ENCODE measurements around the gene S100B.
"Not testable (repeated sequence)": the region's sequence is repeated elsewhere in the genome, so short reads cannot be mapped to it uniquely, and the experiment has no call there.

S100B gene

GRCh38 chr21:46596201-46596600, 8.7 kb downstream of the S100B start:
- no peak for ATAC-seq (ENCODE audit: insufficient read depth, low read depth)
- no peak for DNase-seq
- H2AFZ ChIP-seq (ENCODE audit: low read depth, low read length) = no peak overlapping the region
- no peak overlapping the region for H3K27ac ChIP-seq (ENCODE audit: low read length)
- H3K9ac ChIP-seq (ENCODE audit: low read depth, low read length) = no peak overlapping the region
- peaks cover 26% of the 10 kb centered on the region for H3K9me3 ChIP-seq (ENCODE audit: insufficient read depth, low read length, severe bottlenecking)
- no peaks in the 10 kb centered on the region for H3K36me3 ChIP-seq (ENCODE audit: insufficient read depth, low read length)
- no peaks in the 10 kb centered on the region for H3K79me2 ChIP-seq (ENCODE audit: insufficient read depth, low read length)
- no peaks in the 10 kb centered on the region for H3K27me3 ChIP-seq (ENCODE audit: insufficient read depth, low read length, poor library complexity)
- TF ChIP-seq EZH2 (IDR thresholded peaks at IDR 0.05; ENCODE audit: borderline replicate concordance, low read depth, low read length, severe bottlenecking) (no peak), CTCF (IDR thresholded peaks at IDR 0.05; ENCODE audit: borderline replicate concordance, extremely low read depth, low read length, poor library complexity, severe bottlenecking) (no peak)
- H4K20me1 ChIP-seq (ENCODE audit: insufficient read depth, low read length) = no peaks in the 10 kb centered on the region
- H3K4me1 ChIP-seq (ENCODE audit: insufficient read depth, low read length) = no peaks in the 10 kb centered on the region
- no peak overlapping the region for H3K4me3 ChIP-seq (ENCODE audit: low read depth in 1 of 2, low read length in 2 of 2)
- no peak overlapping the region for H3K4me2 ChIP-seq (ENCODE audit: insufficient read depth, low read length)

DNA sequence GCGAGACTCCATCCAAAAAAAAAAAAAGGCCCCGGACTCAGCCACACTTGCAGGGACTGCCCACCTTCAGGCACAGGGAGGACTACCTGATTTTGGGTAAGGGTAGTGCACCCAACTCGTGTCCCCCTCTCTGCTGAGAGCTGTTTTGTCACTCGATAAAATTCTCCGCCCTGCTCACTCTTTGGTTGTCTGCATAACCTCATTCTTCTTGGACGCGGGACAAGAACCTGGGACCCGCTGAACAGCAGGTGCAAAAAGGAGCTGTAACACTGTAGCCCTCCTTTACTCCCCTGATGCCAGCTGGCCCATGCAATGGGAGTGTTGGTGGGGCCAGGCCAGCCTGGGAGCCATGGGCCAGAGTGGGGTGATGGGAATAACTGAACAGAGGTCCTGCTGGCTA, 10.6 kb downstream of the S100B start:
- no peak overlapping the region for H3K4me3 ChIP-seq (ENCODE audit: low read depth in 1 of 2, low read length in 2 of 2)
- H3K4me2 ChIP-seq (ENCODE audit: insufficient read depth, low read length) = no peak overlapping the region
- H3K4me1 ChIP-seq (ENCODE audit: insufficient read depth, low read length) = no peaks in the 10 kb centered on the region
- no peaks in the 10 kb centered on the region for H3K36me3 ChIP-seq (ENCODE audit: insufficient read depth, low read length)
- no peak for TF ChIP-seq EZH2 (IDR thresholded peaks at IDR 0.05; ENCODE audit: borderline replicate concordance, low read depth, low read length, severe bottlenecking)
- H4K20me1 ChIP-seq (ENCODE audit: insufficient read depth, low read length) = no peaks in the 10 kb centered on the region
- no peak for ATAC-seq (ENCODE audit: insufficient read depth, low read depth)
- H3K9me3 ChIP-seq (ENCODE audit: insufficient read depth, low read length, severe bottlenecking) = peaks cover 26% of the 10 kb centered on the region
- H2AFZ ChIP-seq (ENCODE audit: low read depth, low read length) = no peak overlapping the region
- peak; percentile 35 for DNase-seq
- H3K79me2 ChIP-seq (ENCODE audit: insufficient read depth, low read length) = no peaks in the 10 kb centered on the region
- H3K27ac ChIP-seq (ENCODE audit: low read length) = no peak overlapping the region
- no peak overlapping the region for H3K9ac ChIP-seq (ENCODE audit: low read depth, low read length)
- H3K27me3 ChIP-seq (ENCODE audit: insufficient read depth, low read length, poor library complexity) = no peaks in the 10 kb centered on the region

DNA sequence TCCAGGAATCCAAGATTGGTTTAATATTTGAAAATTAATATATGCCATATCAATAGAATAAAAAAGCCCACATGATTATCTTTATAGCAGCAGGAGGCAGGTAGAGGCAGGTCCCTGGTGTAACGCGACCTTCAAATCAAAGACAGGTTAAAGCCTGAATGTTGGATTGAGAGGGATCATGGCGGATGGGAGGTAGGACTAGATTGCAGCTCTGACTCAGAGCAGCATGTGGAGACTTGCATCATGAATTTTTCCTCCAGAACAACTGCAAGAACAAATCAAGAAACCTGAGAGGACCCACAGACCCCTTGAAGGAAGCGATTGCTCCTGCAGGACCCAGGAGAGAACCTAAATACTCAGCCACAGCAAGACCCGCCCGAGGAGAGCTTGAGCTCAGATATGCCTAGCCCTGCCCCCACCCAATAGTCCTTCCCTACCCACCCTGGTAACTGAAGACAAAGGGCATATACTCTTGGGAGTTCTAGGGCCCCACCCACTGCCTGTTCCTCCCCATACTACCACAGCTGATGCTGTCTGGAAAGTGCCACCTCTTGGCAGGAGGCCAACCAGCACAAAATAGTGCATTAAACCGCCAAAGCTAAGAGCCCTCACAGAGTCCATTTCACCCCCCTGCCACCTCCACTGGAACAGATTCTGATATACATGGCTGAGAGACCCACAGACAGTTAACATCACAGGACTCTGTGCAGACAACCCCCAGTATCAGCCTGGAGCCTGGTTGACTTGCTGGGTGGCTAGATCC, 19.5 kb downstream of the S100B start:
- no peak overlapping the region for H3K4me3 ChIP-seq (ENCODE audit: low read depth in 1 of 2, low read length in 2 of 2)
- H3K4me2 ChIP-seq (ENCODE audit: insufficient read depth, low read length) = peak overlapping the region; percentile 46; the same call in 1 of the 2 replicates
- TF ChIP-seq CTCF (IDR thresholded peaks at IDR 0.05; ENCODE audit: borderline replicate concordance, extremely low read depth, low read length, poor library complexity, severe bottlenecking) = peak; percentile 13
- no peak for TF ChIP-seq EZH2 (IDR thresholded peaks at IDR 0.05; ENCODE audit: borderline replicate concordance, low read depth, low read length, severe bottlenecking)
- no peaks in the 10 kb centered on the region for H3K27me3 ChIP-seq (ENCODE audit: insufficient read depth, low read length, poor library complexity)
- peaks cover 7% of the 10 kb centered on the region; the same call in 1 of the 2 replicates for H3K36me3 ChIP-seq (ENCODE audit: insufficient read depth, low read length)
- no peak overlapping the region for H2AFZ ChIP-seq (ENCODE audit: low read depth, low read length)
- peaks cover 6% of the 10 kb centered on the region for H3K9me3 ChIP-seq (ENCODE audit: insufficient read depth, low read length, severe bottlenecking)
- H4K20me1 ChIP-seq (ENCODE audit: insufficient read depth, low read length) = no peaks in the 10 kb centered on the region
- no peak overlapping the region for H3K9ac ChIP-seq (ENCODE audit: low read depth, low read length)
- peaks cover 16% of the 10 kb centered on the region for H3K4me1 ChIP-seq (ENCODE audit: insufficient read depth, low read length)
- DNase-seq (peak; percentile 70), ATAC-seq (ENCODE audit: insufficient read depth, low read depth) (peak; percentile 66)
- peak overlapping the region; percentile 34; the same call in 1 of the 2 replicates for H3K27ac ChIP-seq (ENCODE audit: low read length)
- H3K79me2 ChIP-seq (ENCODE audit: insufficient read depth, low read length) = no peaks in the 10 kb centered on the region

- no peak overlapping the region for H3K27ac ChIP-seq (ENCODE audit: low read length)
- no peak overlapping the region for H3K4me3 ChIP-seq (ENCODE audit: low read depth in 1 of 2, low read length in 2 of 2)
- no peak overlapping the region for H3K9ac ChIP-seq (ENCODE audit: low read depth, low read length)
- ATAC-seq (ENCODE audit: insufficient read depth, low read depth) (no peak), DNase-seq (no peak)
- no peak overlapping the region for H2AFZ ChIP-seq (ENCODE audit: low read depth, low read length)
- H3K4me2 ChIP-seq (ENCODE audit: insufficient read depth, low read length) = no peak overlapping the region
- no peaks in the 10 kb centered on the region for H3K79me2 ChIP-seq (ENCODE audit: insufficient read depth, low read length)
- no peaks in the 10 kb centered on the region for H4K20me1 ChIP-seq (ENCODE audit: insufficient read depth, low read length)
- no peaks in the 10 kb centered on the region for H3K27me3 ChIP-seq (ENCODE audit: insufficient read depth, low read length, poor library complexity)
- no peak for TF ChIP-seq EZH2 (IDR thresholded peaks at IDR 0.05; ENCODE audit: borderline replicate concordance, low read depth, low read length, severe bottlenecking)
- no peak for TF ChIP-seq CTCF (IDR thresholded peaks at IDR 0.05; ENCODE audit: borderline replicate concordance, extremely low read depth, low read length, poor library complexity, severe bottlenecking)
- peaks cover 7% of the 10 kb centered on the region; the same call in 1 of the 2 replicates for H3K36me3 ChIP-seq (ENCODE audit: insufficient read depth, low read length)
- peaks cover 8% of the 10 kb centered on the region for H3K9me3 ChIP-seq (ENCODE audit: insufficient read depth, low read length, severe bottlenecking)
- peaks cover 16% of the 10 kb centered on the region for H3K4me1 ChIP-seq (ENCODE audit: insufficient read depth, low read length)
Measured at GRCh38 chr21:46581780-46582307, 23.0 kb downstream of the S100B start.

GRCh38 chr21:46579394-46579793, 25.5 kb downstream of the S100B start:
- ATAC-seq (ENCODE audit: insufficient read depth, low read depth); DNase-seq; H3K36me3 ChIP-seq (ENCODE audit: insufficient read depth, low read length); H3K27me3 ChIP-seq (ENCODE audit: insufficient read depth, low read length, poor library complexity); H3K27ac ChIP-seq (ENCODE audit: low read length); H3K79me2 ChIP-seq (ENCODE audit: insufficient read depth, low read length); H4K20me1 ChIP-seq (ENCODE audit: insufficient read depth, low read length); H3K4me1 ChIP-seq (ENCODE audit: insufficient read depth, low read length); H3K9ac ChIP-seq (ENCODE audit: low read depth, low read length); H2AFZ ChIP-seq (ENCODE audit: low read depth, low read length); H3K4me3 ChIP-seq (ENCODE audit: low read depth in 1 of 2, low read length in 2 of 2); H3K9me3 ChIP-seq (ENCODE audit: insufficient read depth, low read length, severe bottlenecking); H3K4me2 ChIP-seq (ENCODE audit: insufficient read depth, low read length): not testable (repeated sequence)

Data from DND-41 (cell line).